Glutamatergic neuron (in vitro differentiated cells): Measurements from ENCODE around the gene BPI. TPM values are rescaled to one million over a fixed set of nuclear protein-coding genes. Genes with fewer than 3 reads are reported as not detected.

Experiments
- DNase-seq: peaks from one replicate; pipeline ENCODE4 v3.0.0; 2022
- H3K27ac Mint-ChIP-seq: one replicate; pipeline ENCODE4 v1.8.0; 2020; ENCODE audit warnings: mild to moderate bottlenecking, mixed read lengths, inconsistent platforms; ENCODE audit not compliant: unreplicated experiment
- H3K27me3 Mint-ChIP-seq: one replicate; pipeline ENCODE4 v1.8.0; 2020; ENCODE audit warnings: mild to moderate bottlenecking, moderate library complexity, mixed read lengths, inconsistent platforms; ENCODE audit not compliant: unreplicated experiment
- H3K36me3 Mint-ChIP-seq: one replicate; pipeline ENCODE4 v1.8.0; 2020; ENCODE audit warnings: mild to moderate bottlenecking, mixed read lengths, inconsistent platforms; ENCODE audit not compliant: unreplicated experiment
- H3K4me1 Mint-ChIP-seq: one replicate; pipeline ENCODE4 v1.8.0; 2020; ENCODE audit warnings: mild to moderate bottlenecking, low read depth, mixed read lengths, inconsistent platforms; ENCODE audit not compliant: unreplicated experiment
- H3K4me3 Mint-ChIP-seq: one replicate; pipeline ENCODE4 v1.8.0; 2020; ENCODE audit warnings: mild to moderate bottlenecking, mixed read lengths, inconsistent platforms; ENCODE audit not compliant: unreplicated experiment
- H3K9me3 Mint-ChIP-seq: one replicate; pipeline ENCODE4 v1.8.0; 2020; ENCODE audit warnings: mild to moderate bottlenecking, moderate library complexity, mixed read lengths, inconsistent platforms; ENCODE audit not compliant: unreplicated experiment
- total RNA-seq: library from RNA; stranded (reverse); fragmentation: NEBNext Ultra II Directional; extraction: Animal tissue kit (Norgen Biotek cat#: 25700); gene quantifications from one replicate; pipeline ENCODE4 v1.2.1, GENCODE V29; 2021; ENCODE audit not compliant: unreplicated experiment
- TF ChIP-seq, protein P1 (sequence below): fragments of 200-600 bp; sonication (generic); IDR thresholded peaks from one replicate; pipeline ENCODE4 v1.5.0; 2021; ENCODE audit not compliant: partially characterized antibody, unreplicated experiment

Gene BPI
- total RNA-seq, 1 donor from 2014 or later, result not detected

GRCh38 chr20:38355161-38356012 is 51.4 kb downstream of the BPI start:
- H3K4me1 Mint-ChIP-seq, result no peaks in the 10 kb centered on the region

DNA sequence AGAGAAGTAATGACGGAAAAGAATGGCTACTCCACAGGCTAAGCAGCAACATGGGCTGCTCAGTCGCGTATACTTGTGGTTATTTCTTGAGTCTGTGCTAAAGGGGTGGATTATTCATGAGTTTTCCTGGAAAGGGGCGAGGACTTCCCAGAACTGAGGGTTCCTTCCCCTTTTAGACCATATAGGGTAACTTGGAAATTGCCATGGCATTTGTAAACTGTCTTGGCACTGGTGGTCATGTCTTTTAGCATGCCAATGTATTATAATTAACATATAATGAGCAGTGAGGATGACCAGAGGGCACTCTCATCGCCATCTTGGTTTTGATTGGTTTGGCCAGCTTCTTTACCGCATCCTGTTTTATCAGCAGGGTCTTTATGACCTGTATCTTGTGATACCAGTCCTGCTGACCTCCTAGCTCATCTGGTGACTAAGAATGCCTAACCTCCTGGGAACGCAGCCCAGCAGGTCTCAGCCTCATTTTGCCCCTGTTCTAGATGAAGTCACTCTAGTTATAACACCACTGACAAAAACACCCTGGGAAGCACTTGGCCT is 53.8 kb downstream of the BPI start:
- no peaks in the 10 kb centered on the region for H3K27me3 Mint-ChIP-seq
- no peaks in the 10 kb centered on the region for H3K36me3 Mint-ChIP-seq
- no peaks in the 10 kb centered on the region for H3K4me1 Mint-ChIP-seq
- H3K27ac Mint-ChIP-seq, result no peak overlapping the region
- H3K4me3 Mint-ChIP-seq, result no peak overlapping the region
- TF ChIP-seq, protein P1, sequence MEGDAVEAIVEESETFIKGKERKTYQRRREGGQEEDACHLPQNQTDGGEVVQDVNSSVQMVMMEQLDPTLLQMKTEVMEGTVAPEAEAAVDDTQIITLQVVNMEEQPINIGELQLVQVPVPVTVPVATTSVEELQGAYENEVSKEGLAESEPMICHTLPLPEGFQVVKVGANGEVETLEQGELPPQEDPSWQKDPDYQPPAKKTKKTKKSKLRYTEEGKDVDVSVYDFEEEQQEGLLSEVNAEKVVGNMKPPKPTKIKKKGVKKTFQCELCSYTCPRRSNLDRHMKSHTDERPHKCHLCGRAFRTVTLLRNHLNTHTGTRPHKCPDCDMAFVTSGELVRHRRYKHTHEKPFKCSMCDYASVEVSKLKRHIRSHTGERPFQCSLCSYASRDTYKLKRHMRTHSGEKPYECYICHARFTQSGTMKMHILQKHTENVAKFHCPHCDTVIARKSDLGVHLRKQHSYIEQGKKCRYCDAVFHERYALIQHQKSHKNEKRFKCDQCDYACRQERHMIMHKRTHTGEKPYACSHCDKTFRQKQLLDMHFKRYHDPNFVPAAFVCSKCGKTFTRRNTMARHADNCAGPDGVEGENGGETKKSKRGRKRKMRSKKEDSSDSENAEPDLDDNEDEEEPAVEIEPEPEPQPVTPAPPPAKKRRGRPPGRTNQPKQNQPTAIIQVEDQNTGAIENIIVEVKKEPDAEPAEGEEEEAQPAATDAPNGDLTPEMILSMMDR, result no peak
- H3K9me3 Mint-ChIP-seq, result peaks cover 2% of the 10 kb centered on the region
- no peak for DNase-seq

More at GRCh38 chr20:38355161-38356012, 51.4 kb downstream of the BPI start:
- Mint-ChIP-seq H3K4me3 (no peak overlapping the region), H3K27me3 (no peaks in the 10 kb centered on the region), H3K27ac (no peak overlapping the region), H3K9me3 (peaks cover 2% of the 10 kb centered on the region), H3K36me3 (no peaks in the 10 kb centered on the region)
- TF ChIP-seq, protein P1, result no peak
- DNase-seq, result no peak

DNA sequence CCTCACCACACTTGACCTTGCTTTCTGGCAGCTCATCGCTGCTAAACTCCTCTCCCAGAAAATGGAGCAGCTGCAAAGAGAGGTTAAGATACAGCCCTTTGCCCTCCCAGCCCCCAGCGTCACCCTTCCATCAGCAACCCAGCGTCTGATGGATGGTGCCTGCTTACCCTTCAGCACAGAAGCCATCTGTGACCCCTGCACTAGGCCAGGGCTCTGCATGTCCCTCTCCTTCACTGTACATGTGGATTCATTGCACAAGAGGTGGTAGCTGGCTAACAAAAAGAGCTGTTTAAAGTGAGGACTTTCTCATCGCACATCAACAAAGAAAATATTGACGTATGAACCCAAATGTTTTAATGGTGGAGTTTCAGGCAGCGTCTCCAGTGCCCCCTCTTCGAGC is 54.6 kb downstream of the BPI start:
- Mint-ChIP-seq H3K4me1 (no peaks in the 10 kb centered on the region), H3K9me3 (peaks cover 2% of the 10 kb centered on the region), H3K4me3 (no peak overlapping the region), H3K36me3 (no peaks in the 10 kb centered on the region), H3K27me3 (no peaks in the 10 kb centered on the region), H3K27ac (no peak overlapping the region)
- TF ChIP-seq, protein P1, result no peak
- no peak for DNase-seq

DNA sequence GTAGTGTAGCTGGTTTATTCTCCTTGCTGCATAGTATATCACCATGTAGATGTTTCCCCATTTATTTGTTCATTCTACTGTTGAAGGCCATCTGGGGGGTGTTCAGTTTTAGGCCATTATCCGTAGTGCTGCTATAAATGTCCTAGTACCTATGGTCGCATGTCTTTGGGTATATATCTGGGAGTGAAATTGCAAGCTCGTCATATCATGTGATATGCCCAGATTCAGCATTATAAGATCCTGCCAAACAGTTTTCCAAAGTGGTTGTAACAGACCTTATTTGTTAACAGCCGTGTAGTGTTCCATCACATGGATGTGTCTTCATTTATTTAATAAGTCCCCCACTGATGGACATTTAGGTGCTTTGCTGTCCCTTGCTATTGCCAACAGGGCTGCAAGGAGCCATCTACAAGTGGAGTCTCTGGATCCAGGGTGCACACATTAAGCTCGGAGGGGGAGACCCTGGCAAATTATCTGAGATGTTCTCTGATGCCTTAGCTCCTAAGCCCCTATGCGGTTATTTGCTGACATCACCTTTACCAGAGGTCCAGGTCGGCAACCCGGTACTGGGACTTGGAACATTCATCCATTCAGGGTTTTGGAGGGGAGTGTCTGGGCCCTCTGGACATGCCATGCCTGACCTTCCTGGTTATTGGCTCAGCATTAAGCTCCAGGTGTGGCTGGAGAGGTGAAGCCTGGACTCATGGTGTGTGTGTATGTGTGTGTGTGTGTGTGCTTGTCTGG is 59.2 kb downstream of the BPI start:
- Mint-ChIP-seq H3K27ac (no peak overlapping the region), H3K27me3 (no peaks in the 10 kb centered on the region), H3K36me3 (no peaks in the 10 kb centered on the region), H3K4me3 (no peak overlapping the region), H3K4me1 (no peaks in the 10 kb centered on the region), H3K9me3 (peaks cover 2% of the 10 kb centered on the region)
- no peak for DNase-seq
- TF ChIP-seq, protein P1, result no peak
